HG03571 (cell line): ENCODE measurements around the gene HADHB.
A peak's percentile ranks its signal among the peaks of the same experiment; 100 is the strongest.

Experiments
- ATAC-seq: cut with Tn5 transposase; IDR thresholded peaks from one replicate; pipeline ENCODE4 v1.9.1; 2021; ENCODE audit not compliant: unreplicated experiment

The HADHB gene

DNA sequence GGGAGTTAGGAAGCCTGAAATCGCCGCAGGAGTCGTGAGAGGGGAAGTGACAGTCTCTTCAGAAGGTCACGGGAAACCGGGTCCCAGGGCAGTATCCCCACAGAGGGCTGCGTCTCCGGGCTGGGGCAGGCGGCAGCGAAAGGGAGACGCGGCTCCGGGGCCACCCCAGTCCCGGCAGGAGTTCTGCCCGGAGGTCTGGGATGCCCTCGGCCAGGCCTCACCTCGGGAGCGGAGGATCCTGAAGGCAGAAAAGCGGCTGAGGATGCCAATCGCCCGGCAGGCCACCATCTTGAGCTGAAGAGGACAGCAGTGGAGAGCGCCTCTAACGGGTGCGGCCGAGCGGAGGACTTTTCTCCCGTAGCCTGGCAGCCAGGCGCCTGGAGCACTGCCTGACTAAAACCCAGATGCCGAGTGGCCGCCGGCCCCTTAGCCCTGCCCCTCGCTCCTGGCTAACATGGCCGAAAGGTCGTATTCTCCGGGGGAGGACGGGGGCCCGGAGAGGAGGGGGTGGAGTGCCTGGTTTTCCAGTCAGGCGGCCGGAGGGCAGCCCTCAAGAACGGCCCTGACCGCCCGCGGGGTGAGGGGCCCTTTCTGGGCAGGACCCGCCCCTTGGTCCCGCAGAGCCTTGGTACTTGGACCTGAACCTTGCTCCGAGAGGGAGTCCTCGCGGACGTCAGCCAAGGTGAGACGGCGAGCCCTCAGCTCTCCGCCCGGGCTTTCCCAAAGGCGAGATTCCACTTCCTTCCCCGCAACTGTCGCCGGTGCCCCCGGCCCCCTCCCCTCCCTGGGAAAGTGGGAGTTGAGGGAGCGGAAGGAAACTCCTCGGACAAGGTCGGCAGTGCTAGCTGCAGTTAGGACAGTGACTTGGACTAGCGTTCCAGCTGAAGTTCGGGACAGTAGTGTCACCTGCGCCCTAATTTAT, at the start of gene HADHB, which contains the start of gene HADHA:
TSS of gene HADHB (plus strand) at position 631 of the 922 bp plus-strand sequence. CDS start 9,316 bp downstream, outside the sequence.
TSS of gene HADHA (minus strand) at position 324 of the 922 bp plus-strand sequence. CDS start at position 288, 36 bp downstream.
- ATAC-seq: peak; percentile 62

DNA sequence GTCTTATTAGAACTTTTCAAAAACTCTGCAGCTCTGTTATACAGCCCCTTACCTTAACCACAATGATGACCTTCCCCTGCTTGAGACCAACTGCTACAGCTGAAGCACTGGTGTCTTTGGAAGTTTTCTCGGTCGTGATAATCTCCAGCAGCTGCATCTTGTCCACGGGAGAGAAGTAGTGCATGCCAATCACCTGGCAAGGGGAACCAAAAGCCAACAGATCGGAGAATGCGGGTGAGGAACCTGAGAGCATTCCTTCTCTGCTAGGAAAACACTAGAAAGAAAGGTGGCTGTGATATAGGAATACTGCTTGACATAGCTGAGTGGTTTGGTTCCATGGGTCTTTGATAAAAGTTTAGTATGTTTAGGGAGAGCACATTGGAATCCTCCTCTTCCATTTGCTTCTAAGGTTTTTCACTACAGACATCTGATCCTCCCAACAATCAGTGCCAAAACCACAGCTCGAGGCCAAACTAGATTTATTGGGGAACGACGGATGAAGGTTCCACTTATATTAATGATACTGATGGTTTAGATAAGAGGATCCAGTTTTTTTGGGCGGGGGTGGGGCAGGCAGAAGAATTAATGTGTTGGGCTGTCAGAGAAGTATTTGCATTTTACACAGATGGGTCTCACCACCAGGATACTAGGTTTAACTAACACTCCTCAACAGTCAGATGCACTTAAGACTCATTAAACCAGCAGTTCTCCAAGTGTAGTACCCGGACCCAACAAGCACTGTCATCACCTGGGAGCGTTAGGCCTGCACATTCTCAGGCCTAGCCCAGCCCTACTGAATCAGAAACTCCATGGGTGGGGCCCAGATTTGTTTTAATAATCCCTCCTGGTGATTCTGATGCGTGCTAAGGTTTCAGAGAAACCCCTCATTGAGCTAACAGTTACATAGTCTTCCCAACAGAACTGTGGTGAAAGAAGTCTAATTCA, 49.4 kb upstream of the HADHB start:
- no peak for ATAC-seq

DNA sequence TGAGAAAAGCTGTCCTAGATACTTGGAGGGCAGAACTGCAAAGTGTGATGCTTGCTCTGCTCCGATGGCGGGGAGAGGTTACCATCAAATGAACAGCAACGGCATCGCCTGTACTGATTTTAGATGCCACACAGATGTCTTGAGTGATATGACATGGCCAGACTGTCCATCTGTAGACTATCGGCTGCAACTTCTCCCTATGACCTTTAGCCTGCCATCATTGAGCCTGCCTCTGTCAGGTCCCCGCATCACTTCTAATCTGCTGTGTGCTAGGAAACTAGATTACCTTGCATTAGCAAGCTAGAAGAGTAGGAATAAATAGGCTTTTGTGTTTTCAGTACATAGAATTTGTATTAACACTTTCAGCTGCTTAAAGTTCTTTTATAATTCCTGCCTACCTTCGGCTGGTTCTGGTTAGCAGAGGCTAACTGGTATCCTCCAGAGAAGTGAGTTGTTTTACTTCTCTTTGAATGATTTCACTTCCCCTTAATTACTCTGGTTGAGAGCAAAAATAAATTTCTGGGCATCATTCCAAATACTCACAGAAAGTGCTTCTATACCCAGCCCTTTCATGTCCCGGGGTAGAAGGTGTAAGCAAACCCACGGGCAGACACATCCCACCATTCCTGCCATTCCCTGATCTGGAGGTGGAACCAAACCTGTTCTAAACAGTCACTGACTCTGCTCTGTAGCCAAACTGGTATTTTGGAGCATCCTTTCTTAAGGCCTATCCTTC, 47.9 kb upstream of the HADHB start:
- no peak for ATAC-seq

DNA sequence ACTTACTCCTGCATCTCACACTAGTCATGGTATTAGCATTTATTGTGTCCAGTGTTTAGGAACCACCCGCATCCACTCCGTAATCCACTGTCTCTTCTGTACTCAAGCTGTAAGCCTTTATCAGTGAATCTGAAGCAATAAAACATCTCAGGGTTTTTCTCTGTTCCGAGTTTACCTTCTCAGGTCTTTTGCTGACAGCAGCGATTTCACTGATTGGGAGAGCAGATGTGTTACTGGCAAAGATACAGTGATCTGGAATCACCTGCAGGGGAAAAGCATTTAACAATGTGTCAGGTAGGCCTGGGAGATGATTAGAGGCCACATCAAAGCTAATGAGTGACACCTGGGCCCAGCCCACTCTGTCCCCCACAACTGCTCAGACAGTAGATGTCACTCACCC, 47.2 kb upstream of the HADHB start:
- no peak for ATAC-seq

DNA sequence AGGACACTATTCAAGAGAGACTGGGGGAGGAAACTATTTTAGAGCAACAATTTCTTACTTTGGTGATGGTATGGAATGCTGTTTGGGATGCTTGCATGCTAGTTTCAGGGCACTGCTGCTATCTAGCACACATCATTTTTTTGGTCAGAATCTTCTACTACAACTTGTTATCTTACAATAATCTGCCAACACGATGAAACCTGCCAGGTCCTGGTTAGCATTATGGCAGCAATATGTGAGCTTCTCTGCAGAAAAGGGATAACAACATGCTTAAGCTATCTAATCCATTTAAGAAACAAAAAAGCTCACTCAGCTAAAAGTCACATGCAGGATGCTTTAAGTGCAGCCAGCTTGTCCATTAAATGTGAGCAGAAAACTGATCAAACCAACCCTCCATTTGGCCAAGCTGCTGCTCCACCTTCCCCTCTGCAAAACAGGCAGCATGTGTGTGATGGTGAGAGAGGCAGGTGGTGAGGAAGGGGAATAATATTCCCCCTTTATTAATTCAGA, 41.7 kb upstream of the HADHB start:
- no peak for ATAC-seq

DNA sequence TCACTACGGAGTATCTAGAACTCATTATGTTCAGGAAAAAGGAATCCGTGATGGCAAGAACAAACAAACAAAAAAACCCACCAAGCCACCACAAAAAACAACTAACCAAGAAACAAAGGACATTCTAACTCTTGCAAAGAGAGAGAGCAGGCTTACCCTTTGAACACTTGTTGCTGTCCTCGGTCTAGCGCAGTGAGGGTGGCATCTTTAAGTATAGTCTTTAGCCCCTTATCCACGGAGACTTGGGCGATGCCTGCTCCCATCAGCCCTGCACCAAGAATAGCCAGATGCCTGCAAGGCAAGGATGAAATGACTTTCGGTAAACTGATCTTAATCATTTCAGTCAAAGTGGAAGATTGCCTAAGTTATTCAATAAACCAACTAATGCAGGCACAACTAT, 40.8 kb upstream of the HADHB start:
- ATAC-seq: no peak

DNA sequence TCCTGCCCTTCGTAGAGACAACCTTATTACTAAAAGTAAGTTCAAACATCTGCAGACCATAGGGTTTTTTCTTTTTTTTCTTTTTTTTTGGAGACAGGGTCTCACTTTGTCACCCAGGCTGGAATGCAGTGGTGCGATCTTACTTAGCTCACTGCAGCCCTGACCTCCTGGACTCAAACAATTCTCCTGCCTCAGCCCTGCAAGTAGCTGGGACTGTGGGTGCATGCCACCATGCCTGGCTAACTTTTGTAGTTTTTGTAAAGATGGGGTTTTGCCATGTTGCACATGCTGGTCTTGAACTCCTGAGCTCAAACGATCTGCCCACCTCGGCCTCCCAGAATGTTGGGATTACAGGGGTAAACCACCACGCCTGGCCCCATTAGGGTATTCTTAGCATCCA, 32.7 kb upstream of the HADHB start:
- no peak for ATAC-seq

DNA sequence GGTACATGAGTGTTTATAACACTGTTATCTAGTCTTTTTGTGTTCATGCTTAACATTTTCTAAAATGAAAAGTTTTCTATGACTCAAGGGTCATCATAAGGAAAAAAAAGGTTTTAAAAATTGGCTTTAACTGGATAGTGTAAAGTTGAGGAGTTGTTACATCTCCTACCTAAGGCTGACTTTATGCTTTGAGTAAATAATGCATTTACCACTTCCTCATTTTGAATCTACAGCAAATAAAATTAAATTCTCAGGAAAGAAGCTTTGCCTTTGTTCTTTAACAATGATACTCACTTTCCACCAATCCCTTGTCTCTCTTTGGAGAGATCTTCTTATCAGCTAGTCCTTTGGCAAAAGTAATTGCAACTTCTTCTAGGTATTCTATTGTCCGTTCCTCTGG, 30.0 kb upstream of the HADHB start:
- ATAC-seq: no peak

DNA sequence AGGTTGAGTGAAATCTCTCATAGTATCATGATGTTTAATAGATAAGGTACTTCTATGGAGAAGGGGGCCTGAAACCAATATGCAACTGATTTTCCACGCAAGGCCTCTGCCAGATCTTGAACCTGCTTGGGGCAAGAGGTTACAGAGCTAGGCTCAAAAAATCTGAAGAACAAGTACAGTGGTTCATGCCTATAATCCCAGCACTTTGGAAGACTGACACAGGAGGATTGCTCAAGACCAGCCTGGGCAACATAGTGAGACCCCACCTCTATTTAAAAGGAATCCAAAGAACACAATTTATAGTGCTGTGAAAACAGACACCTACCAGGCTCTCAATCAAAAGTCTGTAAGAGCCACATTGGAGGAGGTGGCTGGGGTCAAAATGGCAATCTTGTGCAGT, 28.9 kb upstream of the HADHB start:
- ATAC-seq: no peak

DNA sequence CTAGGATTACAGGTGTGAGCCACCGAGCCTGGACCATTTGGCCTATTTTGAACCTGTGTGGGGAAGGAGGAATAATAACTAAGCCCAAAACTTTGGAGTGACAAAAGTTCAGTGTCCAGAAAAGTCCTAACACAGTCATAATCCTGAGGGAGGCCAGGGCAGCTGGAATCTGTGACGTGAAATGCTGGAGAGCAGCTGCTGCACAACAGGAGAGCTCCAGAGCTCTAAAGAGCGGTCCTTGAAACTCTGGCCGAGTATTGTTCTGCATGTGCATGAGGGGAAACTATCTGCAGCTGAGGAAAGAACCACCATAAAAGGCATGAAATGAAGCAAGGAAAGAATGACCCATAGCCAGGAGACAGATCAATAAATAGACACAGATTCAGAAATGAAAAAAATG, 28.2 kb upstream of the HADHB start:
- ATAC-seq: no peak

DNA sequence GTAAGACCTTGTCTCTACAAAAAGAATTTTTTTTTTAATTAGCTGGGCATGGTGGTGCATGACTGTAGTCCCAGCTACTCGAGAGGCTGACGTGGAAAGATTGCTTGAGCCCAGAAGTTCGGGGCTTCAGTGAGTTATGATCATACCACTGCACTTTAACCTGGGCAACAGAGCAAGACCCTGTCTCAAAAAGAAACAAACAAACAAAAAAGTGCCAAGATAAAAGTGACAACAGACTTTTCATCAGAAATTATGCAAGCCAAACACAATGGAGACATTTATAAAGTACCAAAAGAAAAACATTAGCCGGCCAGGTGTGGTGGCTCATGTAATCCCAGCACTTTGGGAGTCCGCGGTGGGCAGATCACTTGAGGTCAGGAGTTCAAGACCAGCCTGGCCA, 27.0 kb upstream of the HADHB start:
- no peak for ATAC-seq

DNA sequence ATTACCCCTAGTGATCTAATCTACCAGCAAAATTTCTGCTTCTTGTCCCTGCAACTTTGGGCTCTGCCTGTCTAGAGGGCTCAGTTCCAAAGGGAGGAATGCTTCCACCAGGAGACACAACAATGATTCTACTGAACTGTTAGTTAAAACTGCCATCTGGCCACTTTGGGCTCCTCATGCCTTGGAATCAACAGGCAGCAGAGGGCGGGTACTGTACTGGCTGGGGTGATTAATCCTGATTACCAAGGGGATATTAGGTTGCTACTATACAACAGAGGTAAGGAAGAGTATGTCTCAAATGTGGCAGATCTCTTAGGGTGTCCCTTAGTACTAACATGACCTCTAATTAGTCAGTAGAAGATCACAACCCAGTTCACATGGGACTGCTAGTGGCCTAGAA, 21.7 kb upstream of the HADHB start:
- ATAC-seq: no peak

DNA sequence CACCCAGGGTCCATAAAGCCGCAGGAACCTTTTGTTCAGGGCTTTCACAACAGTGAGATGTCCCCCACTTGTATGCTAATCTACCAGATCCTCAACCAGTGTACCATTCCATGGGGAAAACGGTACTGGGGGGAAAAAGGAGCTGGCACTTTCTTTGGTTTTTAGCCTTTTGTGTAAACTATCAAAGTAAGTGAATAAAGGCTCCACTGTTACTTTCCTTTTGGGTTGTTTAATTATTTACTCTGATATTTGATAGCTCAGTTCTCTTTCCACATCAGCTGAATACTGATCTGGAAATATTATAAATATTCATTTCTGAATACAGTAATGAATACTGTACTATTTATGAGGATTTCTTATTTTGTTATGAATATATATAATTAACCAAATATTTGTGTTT, 20.6 kb upstream of the HADHB start:
- no peak for ATAC-seq

DNA sequence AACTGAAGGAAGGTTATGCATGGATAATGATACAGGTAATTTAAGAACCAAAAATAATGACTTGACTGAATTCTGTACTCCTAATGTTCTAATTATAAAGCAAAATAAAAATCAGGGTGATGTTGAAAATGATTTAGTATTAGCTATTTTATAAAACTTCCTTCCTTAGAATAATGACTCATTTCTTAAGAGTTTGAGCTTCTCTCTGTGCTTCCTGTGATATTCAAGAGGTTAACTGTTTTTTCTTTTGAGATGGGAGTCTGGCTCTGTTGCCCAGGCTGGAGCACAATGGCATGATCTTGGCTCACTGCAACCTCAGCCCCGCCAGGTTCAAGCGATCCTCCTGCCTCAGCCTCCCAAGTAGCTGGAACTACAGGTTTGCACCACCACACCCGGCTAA, 15.1 kb upstream of the HADHB start:
- ATAC-seq: no peak

DNA sequence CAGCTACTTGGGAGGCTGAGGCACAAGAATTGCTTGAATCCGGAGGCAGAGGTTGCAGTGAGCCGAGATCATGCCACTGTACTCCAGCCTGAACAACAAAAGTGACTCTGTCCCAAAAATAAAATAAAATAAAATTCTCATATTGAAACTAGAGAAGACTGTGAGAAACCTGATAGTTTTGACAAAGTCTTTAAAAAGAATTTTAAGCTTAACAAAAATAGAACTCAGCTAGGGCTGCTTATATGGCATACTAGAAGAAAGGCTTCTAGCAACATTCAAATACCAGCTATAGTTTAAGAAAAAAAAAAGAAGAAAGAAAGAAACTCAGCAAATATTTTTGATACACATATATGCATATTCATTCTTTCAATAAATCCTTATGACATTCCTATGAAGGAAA, 13.9 kb upstream of the HADHB start:
- no peak for ATAC-seq

DNA sequence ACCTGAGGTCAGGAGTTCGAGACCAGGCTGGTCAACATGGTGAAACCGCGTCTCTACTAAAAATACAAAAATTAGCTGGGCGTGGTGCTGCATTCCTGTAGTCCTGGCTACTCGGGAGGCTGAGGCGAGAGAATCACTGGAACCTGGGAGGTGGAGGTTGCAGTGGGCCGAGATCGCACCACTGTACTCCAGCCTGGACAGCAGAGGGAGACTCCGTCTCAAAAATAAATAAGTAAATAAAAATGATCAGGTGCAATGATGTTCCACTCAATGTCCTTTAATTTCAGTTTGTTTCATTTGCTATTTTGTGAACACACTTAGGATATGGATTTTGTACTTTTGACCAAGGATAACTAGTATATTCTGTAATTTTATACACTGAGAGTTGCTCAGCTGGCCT, 9.7 kb upstream of the HADHB start:
- ATAC-seq: no peak

DNA sequence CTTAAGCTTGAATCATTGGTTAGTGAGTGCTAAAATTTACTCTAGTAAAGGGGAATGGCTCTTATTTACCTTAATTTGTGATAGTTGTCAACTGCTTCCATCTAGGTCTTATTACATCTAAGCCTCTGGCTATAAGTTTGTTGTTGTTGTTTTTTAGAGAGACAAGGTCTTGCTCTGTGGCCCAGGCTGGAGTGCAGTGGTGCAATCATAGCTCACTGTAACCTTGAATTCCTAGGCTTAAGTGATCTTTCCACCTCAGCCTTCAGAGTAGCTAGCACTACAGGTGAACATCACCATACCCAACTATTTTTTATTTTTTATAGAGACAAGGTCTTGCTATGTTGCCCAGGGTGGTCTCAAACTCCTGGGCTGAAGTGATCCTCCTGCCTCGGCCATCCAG, 6.9 kb upstream of the HADHB start:
- no peak for ATAC-seq

DNA sequence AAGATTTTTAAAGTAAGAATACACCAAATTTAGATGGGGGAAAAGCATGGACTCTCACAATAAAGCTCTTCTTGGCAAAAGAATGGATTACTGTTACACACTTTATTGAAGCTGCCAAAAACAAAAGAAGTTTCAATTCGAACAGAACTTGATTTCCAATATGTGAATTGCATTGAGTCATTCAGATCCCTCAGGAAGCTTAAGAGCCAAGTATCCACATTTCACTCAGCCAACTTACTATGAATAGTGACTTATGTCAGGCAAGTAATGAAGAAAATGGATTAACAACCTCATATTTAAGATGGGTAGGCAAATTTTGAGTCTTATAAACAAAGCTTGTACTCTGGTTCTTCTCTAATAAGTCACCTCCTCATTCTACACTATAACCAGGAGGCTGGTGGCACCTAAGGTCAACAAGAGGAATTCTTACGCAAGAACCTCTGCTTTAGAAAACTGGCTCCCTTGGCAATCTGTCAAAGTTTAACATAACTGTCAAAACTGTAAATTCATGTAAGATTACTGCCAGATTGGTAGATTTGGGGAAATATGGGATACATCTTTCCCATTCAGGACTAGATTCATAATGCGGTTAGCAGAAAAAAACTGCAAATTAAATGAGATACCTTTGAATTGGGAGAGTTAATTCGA, 6.3 kb upstream of the HADHB start:
- no peak for ATAC-seq

DNA sequence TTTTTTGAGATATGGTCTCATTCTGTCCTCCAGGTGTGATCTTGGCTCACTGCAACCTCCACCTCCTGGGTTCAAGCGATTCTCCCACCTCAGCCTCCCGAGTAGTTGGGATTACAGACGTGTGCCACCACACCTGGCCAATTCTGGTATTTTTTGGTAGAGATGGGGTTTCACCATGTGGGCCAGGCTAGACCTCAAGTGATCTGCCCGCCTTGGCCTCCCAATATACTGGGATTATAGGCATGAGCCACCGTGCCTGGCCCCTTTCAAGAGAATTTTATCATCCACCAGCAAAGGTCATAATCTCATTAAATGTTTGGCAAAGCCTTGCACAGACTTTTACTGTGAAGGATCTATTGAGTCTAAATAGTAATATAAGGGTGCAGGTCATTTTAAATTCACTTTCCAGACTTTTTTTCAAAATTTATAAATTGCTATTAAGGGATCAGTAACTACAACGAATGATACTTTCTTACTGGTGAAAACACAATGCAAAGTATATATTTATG, 2.8 kb upstream of the HADHB start:
- no peak for ATAC-seq
